GM23338 (cell line): ENCODE measurements around the gene MAP3K13.

ENCODE experiments used
- CREB1 ChIP-seq: fragments of 250-450 bp; sonication (Bioruptor Pico); IDR thresholded peaks from 2 replicates; pipeline ENCODE4 v1.5.0; 2020; ENCODE audit warnings: low read depth, mild to moderate bottlenecking, moderate library complexity
- POLR2AphosphoS5 ChIP-seq: IDR thresholded peaks from 2 replicates; pipeline ENCODE4 v1.6.1; 2016; ENCODE audit warnings: antibody characterized with exemption, low read depth

- no peak for TF ChIP-seq CREB1
- no peak for TF ChIP-seq POLR2AphosphoS5
These were observed 164.4 kb downstream of the MAP3K13 start for GRCh38 chr3:185527364-185527763.
